RWPE1 (cell line): Measurements from ENCODE around the gene ANKRD35.
"Not testable (repeated sequence)": the region's sequence is repeated elsewhere in the genome, so short reads cannot be mapped to it uniquely, and the experiment has no call there.

Source experiments
- CTCF ChIA-PET: fragments of 350-600 bp; sonication (Branson Sonifier 250); formaldehyde crosslinking; extraction: SDS; loops from one replicate; lab custom pipeline; 2021; lab: Yijun Ruan, JAX
- POLR2A ChIA-PET: fragments of 400-600 bp; formaldehyde crosslinking; extraction: SDS; loops from one replicate; lab custom pipeline; 2020; ENCODE audit warnings: antibody characterized with exemption; ENCODE audit not compliant: low non-redundant PET; lab: Yijun Ruan, JAX
- DNase-seq: peaks from one replicate; pipeline ENCODE4 v3.0.0; 2012; ENCODE audit warnings: low spot score
- H3K27ac ChIP-seq: fragments of 450-650 bp; 2 replicates; pipeline ENCODE4 v1.5.1; 2017
- CTCF ChIP-seq: fragments of 450-650 bp; conservative IDR thresholded peaks from 2 replicates; pipeline ENCODE4 v1.5.1; 2017; ENCODE audit warnings: low read depth, mild to moderate bottlenecking

ANKRD35 gene

DNA sequence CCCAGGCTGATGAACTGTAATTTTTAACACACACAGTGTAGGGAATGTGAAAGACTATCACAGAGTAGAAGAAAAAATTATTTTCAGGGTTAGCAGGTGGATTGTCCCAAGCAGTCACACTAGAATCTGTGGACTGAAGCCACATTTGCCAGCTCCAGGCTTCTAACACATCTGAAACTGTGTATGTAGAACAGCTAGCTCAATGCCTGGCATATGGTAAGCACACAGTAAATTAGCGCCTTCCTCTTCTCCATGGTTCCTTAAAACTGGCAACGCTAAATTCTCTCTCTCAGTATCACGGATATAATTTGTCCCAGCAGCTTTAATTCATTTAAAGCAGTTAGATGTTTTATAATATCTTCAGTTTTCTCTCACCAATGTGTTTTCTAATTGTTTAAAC is 42.6 kb downstream of the ANKRD35 start:
- TF ChIP-seq CTCF, result no peak
- ChIA-PET CTCF (interaction anchor here (0.6 kb wide), 1 partner anchor 86 kb away, joined by 3 read pairs; no protein-coding TSS in a partner anchor), POLR2A (no interaction called here)
- H3K27ac ChIP-seq, result no peak overlapping the region
- no peak for DNase-seq

GRCh38 chr1:145837656-145838055 is 48.0 kb downstream of the ANKRD35 start:
- no peak for DNase-seq
- ChIA-PET CTCF (interaction anchor here (0.6 to 1.1 kb wide), 2 partner anchors 9 to 10 kb away, joined by 3 read pairs; no protein-coding TSS in a partner anchor), POLR2A (no interaction called here)
- no peak overlapping the region for H3K27ac ChIP-seq
- TF ChIP-seq CTCF, result no peak

DNA sequence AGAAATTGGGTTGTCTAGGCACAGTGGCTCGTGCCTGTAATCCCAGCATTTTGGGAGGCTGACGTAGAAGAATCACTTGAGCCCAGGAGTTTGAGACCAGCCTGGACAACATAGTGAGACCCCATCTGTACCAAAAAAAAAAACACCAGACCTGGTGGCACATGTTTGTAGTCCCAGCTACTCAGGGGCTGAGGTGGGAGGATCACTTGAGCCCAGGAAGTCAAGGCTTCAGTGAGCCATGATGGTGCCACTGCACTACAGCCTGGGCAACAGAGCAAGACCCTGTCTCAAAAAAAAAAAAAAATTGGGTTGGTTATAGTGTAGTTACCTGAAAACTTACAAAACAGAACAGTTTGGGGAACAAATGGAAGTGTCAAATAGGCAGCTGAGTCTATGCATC is 54.9 kb downstream of the ANKRD35 start:
- CTCF ChIA-PET, POLR2A ChIA-PET, DNase-seq, H3K27ac ChIP-seq: not testable (repeated sequence)

DNA sequence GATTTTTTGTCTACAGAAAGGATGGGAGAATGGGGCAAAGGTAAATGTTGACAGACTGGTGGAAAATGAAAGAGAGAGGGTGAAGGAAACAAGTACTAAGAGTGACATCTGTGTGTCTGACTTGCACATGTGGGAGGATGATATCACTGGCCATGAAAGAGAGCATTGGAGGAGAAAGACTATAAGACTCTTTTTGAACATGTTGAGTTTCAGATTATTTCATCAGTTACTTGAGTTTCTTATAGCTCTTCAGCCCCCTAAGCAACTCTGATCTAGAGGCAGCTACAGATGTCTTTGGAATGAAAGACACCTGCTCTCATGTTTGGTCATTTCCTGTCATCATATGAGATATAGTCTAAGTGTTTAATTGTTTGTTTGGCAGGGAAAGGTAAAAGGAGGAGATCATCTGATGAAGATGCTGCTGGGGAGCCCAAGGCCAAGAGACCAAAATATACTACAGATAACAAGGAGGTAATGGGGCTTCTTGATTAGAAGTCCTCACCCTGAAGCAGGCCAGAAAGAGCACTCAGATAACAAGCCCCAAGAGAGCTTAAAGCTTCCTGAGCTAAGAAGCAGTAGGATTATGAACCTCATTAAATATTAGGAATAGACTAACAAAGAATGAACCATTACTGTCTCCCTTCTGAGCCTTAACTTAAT is 57.2 kb downstream of the ANKRD35 start:
- no peak for TF ChIP-seq CTCF
- no peak overlapping the region for H3K27ac ChIP-seq
- CTCF ChIA-PET, result interaction anchor here (0.6 to 2.1 kb wide), 2 partner anchors 17 to 77 kb away, joined by 5 to 8 read pairs; partner anchors contain the start of gene NUDT17

GRCh38 chr1:145827966-145828365 is 57.7 kb downstream of the ANKRD35 start:
- DNase-seq, result no peak
- CTCF ChIA-PET, result interaction anchor here (0.6 to 2.1 kb wide), 2 partner anchors 17 to 77 kb away, joined by 5 to 8 read pairs; partner anchors contain the start of gene NUDT17
- POLR2A ChIA-PET, result no interaction called here
- no peak for TF ChIP-seq CTCF
- no peak overlapping the region for H3K27ac ChIP-seq

More for the DNA sequence above, 57.2 kb downstream of the ANKRD35 start:
- no peak for DNase-seq
- POLR2A ChIA-PET, result no interaction called here

DNA sequence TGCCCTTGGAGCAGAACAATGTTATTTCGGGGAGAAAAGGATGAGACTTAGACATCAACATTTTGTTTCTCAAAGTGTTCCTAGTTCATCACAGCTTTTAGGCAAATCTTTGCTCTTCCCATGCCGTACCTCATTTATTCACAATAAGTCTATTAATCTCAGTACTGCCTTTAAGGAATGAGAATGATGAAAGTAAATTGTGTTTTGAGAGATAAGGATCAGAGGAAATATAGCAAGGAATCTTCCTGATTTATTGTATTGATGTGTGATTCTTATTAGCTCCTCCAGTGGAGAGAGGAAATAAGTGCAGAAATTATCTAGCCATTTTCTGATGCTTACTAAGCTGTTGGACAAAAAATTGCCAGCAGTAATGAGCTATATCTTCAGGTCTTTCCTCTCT is 59.6 kb downstream of the ANKRD35 start:
- DNase-seq, result no peak
- CTCF ChIA-PET, result interaction anchor here (1.6 kb wide), 1 partner anchor 19 kb away, joined by 10 read pairs; the partner anchor contains the start of gene NUDT17
- no peak for TF ChIP-seq CTCF

GRCh38 chr1:145824499-145824842 is 61.2 kb downstream of the ANKRD35 start:
- CTCF ChIA-PET, result interaction anchor here (1.4 kb wide), 1 partner anchor 21 kb away, joined by 7 read pairs; the partner anchor contains the start of gene NUDT17

More for the DNA sequence above, 59.6 kb downstream of the ANKRD35 start:
- POLR2A ChIA-PET, result no interaction called here
- no peak overlapping the region for H3K27ac ChIP-seq

More at GRCh38 chr1:145824499-145824842, 61.2 kb downstream of the ANKRD35 start:
- no peak for TF ChIP-seq CTCF
- DNase-seq, result peak; percentile 20
- H3K27ac ChIP-seq, result peak overlapping the region; percentile 94
- POLR2A ChIA-PET, result no interaction called here
